Caco-2 (cell line): ENCODE data around the gene CLPTM1. TPM values are rescaled to one million over a fixed set of nuclear protein-coding genes. Genes with fewer than 3 reads are reported as not detected.

Experiments
- BruUV-seq: library from RNA; stranded (reverse); fragments of 400-500 nt; replicated peaks from 2 replicates; lab custom pipeline; 2021; lab: Mats Ljungman, UMichigan
- CTCF ChIA-PET: fragments of 300-600 bp; sonication (Branson Sonifier 250); formaldehyde crosslinking; loops from one replicate; lab custom pipeline; 2022; ENCODE audit warnings: antibody characterized with exemption; lab: Charles Lee
- POLR2A ChIA-PET: fragments of 300-600 bp; sonication (Branson Sonifier 250); formaldehyde crosslinking; loops from one replicate; lab custom pipeline; 2022; ENCODE audit warnings: antibody characterized with exemption; lab: Charles Lee
- DNase-seq, 2 experiments: peaks; one replicate each; pipeline versions ENCODE4 v3.0.0 to v3.0.0-alpha.2; 2020 to 2022
- H3K27me3 ChIP-seq: replicated peaks from 2 replicates; pipeline ENCODE4 v1.6.0; 2011; ENCODE audit warnings: low read length; ENCODE audit not compliant: control insufficient read depth, insufficient read depth
- H3K36me3 ChIP-seq: 2 replicates; pipeline ENCODE4 v1.5.1; 2011; ENCODE audit warnings: low read length; ENCODE audit not compliant: control insufficient read depth, insufficient read depth
- H3K4me1 ChIP-seq: fragments of 250-450 bp; sonication (Bioruptor Pico); 2 replicates; pipeline ENCODE4 v1.5.1; 2020; ENCODE audit warnings: mild to moderate bottlenecking
- H3K4me3 ChIP-seq: 2 replicates; pipeline ENCODE4 v1.5.1; 2011; ENCODE audit warnings: low read depth, mild to moderate bottlenecking, control low read depth, low read length
- H3K9me3 ChIP-seq: fragments of 250-450 bp; sonication (Bioruptor Pico); 2 replicates; pipeline ENCODE4 v1.5.1; 2020; ENCODE audit warnings: mild to moderate bottlenecking, moderate library complexity
- H3K27ac Mint-ChIP-seq: one replicate; pipeline ENCODE4 v1.8.0; 2022; ENCODE audit warnings: mixed read lengths; ENCODE audit not compliant: unreplicated experiment
- H3K27me3 Mint-ChIP-seq: one replicate; pipeline ENCODE4 v1.8.0; 2022; ENCODE audit warnings: mixed read lengths; ENCODE audit not compliant: insufficient read depth, unreplicated experiment
- H3K36me3 Mint-ChIP-seq: one replicate; pipeline ENCODE4 v1.8.0; 2022; ENCODE audit warnings: mild to moderate bottlenecking, mixed read lengths; ENCODE audit not compliant: insufficient read depth, unreplicated experiment
- H3K4me1 Mint-ChIP-seq: one replicate; pipeline ENCODE4 v1.8.0; 2022; ENCODE audit warnings: low read depth, mixed read lengths; ENCODE audit not compliant: unreplicated experiment
- H3K4me3 Mint-ChIP-seq: one replicate; pipeline ENCODE4 v1.8.0; 2022; ENCODE audit warnings: mild to moderate bottlenecking, moderate library complexity, mixed read lengths; ENCODE audit not compliant: unreplicated experiment
- H3K9me3 Mint-ChIP-seq: one replicate; pipeline ENCODE4 v1.8.0; 2022; ENCODE audit warnings: mixed read lengths; ENCODE audit not compliant: unreplicated experiment
- CTCF ChIP-seq, 2 experiments: fragments of 200-600 bp in 1 of 2; IDR thresholded peaks; 1 replicate in 1 of 2; 2 replicates in 1 of 2; pipeline versions ENCODE4 v1.5.1 to v1.8.0; 2011 to 2022; ENCODE audit warnings: antibody characterized with exemption in 1 of 2, control low read depth in 1 of 2, inconsistent platforms in 1 of 2, low read depth in 1 of 2, low read length in 1 of 2, mild to moderate bottlenecking in 1 of 2, moderate library complexity in 1 of 2; ENCODE audit not compliant: insufficient read depth in 1 of 2, severe bottlenecking in 1 of 2, unreplicated experiment in 1 of 2
- intact Hi-C: fragments of 100-400 bp; cut with micrococcal nuclease; formaldehyde crosslinking; loops from one replicate; pipeline ENCODE4 v1.10.0; 2022; ENCODE audit not compliant: unreplicated experiment
- total RNA-seq: library from RNA; stranded (reverse); gene quantifications from 2 replicates; pipeline ENCODE4 v1.2.3, GENCODE V29; 2022

Gene CLPTM1
- total RNA-seq, 1 experiment from 2014 or later: 144 TPM

- POLR2A ChIA-PET: no interaction called here
Measured at GRCh38 chr19:44959691-44960090, 4.5 kb downstream of the CLPTM1 start.

GRCh38 chr19:44960906-44961728, 5.9 kb downstream of the CLPTM1 start:
- Histone ChIP-seq H3K4me1 (peaks cover 6% of the 10 kb centered on the region), H3K9me3 (no peaks in the 10 kb centered on the region), H3K36me3 (peaks cover 4% of the 10 kb centered on the region), H3K4me3 (no peak overlapping the region), H3K27me3 (no peaks in the 10 kb centered on the region)
- BruUV-seq: no TSS peak
- CTCF ChIA-PET: no interaction called here
- POLR2A ChIA-PET: interaction anchor here (0.5 kb wide), 1 partner anchor 104 kb away, joined by 4 read pairs; no protein-coding TSS in a partner anchor
- DNase-seq: no peak
- no peaks in the 10 kb centered on the region for H3K27me3 Mint-ChIP-seq
- H3K4me1 Mint-ChIP-seq: peaks cover 10% of the 10 kb centered on the region
- intact Hi-C loops: no loop called here
- H3K4me3 Mint-ChIP-seq: no peak overlapping the region
- H3K27ac Mint-ChIP-seq: no peak overlapping the region
- no peaks in the 10 kb centered on the region for H3K9me3 Mint-ChIP-seq
- H3K36me3 Mint-ChIP-seq: peaks cover 48% of the 10 kb centered on the region
- TF ChIP-seq CTCF (IDR thresholded peaks at IDR 0.05; ENCODE audit: insufficient read depth in 1 of 2, low read depth in 1 of 2, low read length in 1 of 2, severe bottlenecking in 1 of 2, unreplicated experiment in 1 of 2): no peak

More at GRCh38 chr19:44959691-44960090, 4.5 kb downstream of the CLPTM1 start:
- Mint-ChIP-seq H3K9me3 (no peaks in the 10 kb centered on the region), H3K36me3 (peaks cover 41% of the 10 kb centered on the region), H3K27ac (no peak overlapping the region), H3K4me1 (peaks cover 16% of the 10 kb centered on the region), H3K4me3 (no peak overlapping the region), H3K27me3 (no peaks in the 10 kb centered on the region)
- no TSS peak for BruUV-seq
- intact Hi-C loops: no loop called here
- H3K4me3 ChIP-seq: no peak overlapping the region
- H3K9me3 ChIP-seq: no peaks in the 10 kb centered on the region
- DNase-seq: no peak
- H3K4me1 ChIP-seq: peaks cover 7% of the 10 kb centered on the region
- peaks cover 4% of the 10 kb centered on the region for H3K36me3 ChIP-seq
- no peaks in the 10 kb centered on the region for H3K27me3 ChIP-seq
- TF ChIP-seq CTCF (IDR thresholded peaks at IDR 0.05; ENCODE audit: insufficient read depth in 1 of 2, low read depth in 1 of 2, low read length in 1 of 2, severe bottlenecking in 1 of 2, unreplicated experiment in 1 of 2): no peak
- CTCF ChIA-PET: no interaction called here

GRCh38 chr19:44961821-44962220, 6.6 kb downstream of the CLPTM1 start:
- Mint-ChIP-seq H3K9me3 (no peaks in the 10 kb centered on the region), H3K4me1 (peaks cover 6% of the 10 kb centered on the region)

More at GRCh38 chr19:44961821-44962220, 6.6 kb downstream of the CLPTM1 start:
- no TSS peak for BruUV-seq
- no peak for DNase-seq
- Histone ChIP-seq H3K27me3 (no peaks in the 10 kb centered on the region), H3K9me3 (no peaks in the 10 kb centered on the region), H3K4me1 (no peaks in the 10 kb centered on the region; the same call in 1 of the 2 replicates), H3K4me3 (no peak overlapping the region), H3K36me3 (peaks cover 4% of the 10 kb centered on the region)
- TF ChIP-seq CTCF (IDR thresholded peaks at IDR 0.05; ENCODE audit: insufficient read depth in 1 of 2, low read depth in 1 of 2, low read length in 1 of 2, severe bottlenecking in 1 of 2, unreplicated experiment in 1 of 2): no peak
- intact Hi-C loops: no loop called here
- Mint-ChIP-seq H3K36me3 (peaks cover 54% of the 10 kb centered on the region), H3K4me3 (no peak overlapping the region), H3K27ac (no peak overlapping the region), H3K27me3 (no peaks in the 10 kb centered on the region)
- CTCF ChIA-PET: no interaction called here
- POLR2A ChIA-PET: no interaction called here
